H9 (cell line): ENCODE data around the gene PLXNB2. TPM values are rescaled to one million over a fixed set of nuclear protein-coding genes. Genes with fewer than 3 reads are reported as not detected.

ENCODE experiments used
- DNase-seq: peaks from one replicate; pipeline ENCODE4 v3.0.0-alpha.2; 2017
- H2AFZ ChIP-seq: one replicate; pipeline ENCODE4 v1.6.1; 2013; ENCODE audit warnings: mild to moderate bottlenecking, low read length, control low read depth, moderate library complexity
- H2AK5ac ChIP-seq: 2 replicates; pipeline ENCODE4 v1.6.1; 2013; ENCODE audit warnings: low read length, control low read depth, mixed read lengths; ENCODE audit not compliant: insufficient read length
- H2BK120ac ChIP-seq: one replicate; pipeline ENCODE4 v1.6.1; 2013; ENCODE audit warnings: low read depth, mild to moderate bottlenecking, low read length, control low read depth, inconsistent platforms; ENCODE audit not compliant: poor library complexity, severe bottlenecking
- H2BK12ac ChIP-seq: 2 replicates; pipeline ENCODE4 v1.6.1; 2013; ENCODE audit warnings: low read length, control low read depth, mixed read lengths, low read depth; ENCODE audit not compliant: insufficient read length
- H2BK15ac ChIP-seq: 2 replicates; pipeline ENCODE4 v1.6.1; 2013; ENCODE audit warnings: low read depth, low read length, control low read depth
- H2BK20ac ChIP-seq: one replicate; pipeline ENCODE4 v1.6.1; 2013; ENCODE audit warnings: low read depth, mild to moderate bottlenecking, low read length, control low read depth, inconsistent platforms; ENCODE audit not compliant: poor library complexity, severe bottlenecking
- H2BK5ac ChIP-seq: 2 replicates; pipeline ENCODE4 v1.6.1; 2013; ENCODE audit warnings: low read length, control low read depth, mixed read lengths; ENCODE audit not compliant: insufficient read length
- H3K14ac ChIP-seq: 2 replicates; pipeline ENCODE4 v1.6.1; 2013; ENCODE audit warnings: low read length, control low read depth; ENCODE audit not compliant: insufficient read depth
- H3K18ac ChIP-seq: 2 replicates; pipeline ENCODE4 v1.6.1; 2013; ENCODE audit warnings: low read depth, mild to moderate bottlenecking, mixed read lengths, low read length, control low read depth; ENCODE audit not compliant: insufficient read length
- H3K23ac ChIP-seq: 2 replicates; pipeline ENCODE4 v1.6.1; 2013; ENCODE audit warnings: low read length, control low read depth, mixed read lengths, low read depth; ENCODE audit not compliant: insufficient read length
- H3K23me2 ChIP-seq: 2 replicates; pipeline ENCODE4 v1.6.1; 2013; ENCODE audit warnings: low read depth, mild to moderate bottlenecking, mixed read lengths, low read length, control low read depth; ENCODE audit not compliant: insufficient read length, poor library complexity, severe bottlenecking
- H3K27ac ChIP-seq: 2 replicates; pipeline ENCODE4 v1.5.1; 2013; ENCODE audit warnings: low read length, control low read depth, mixed read lengths, low read depth; ENCODE audit not compliant: insufficient read length
- H3K27me3 ChIP-seq: 2 replicates; pipeline ENCODE4 v1.6.1; 2013; ENCODE audit warnings: low read length, control low read depth, inconsistent platforms; ENCODE audit not compliant: insufficient read depth
- H3K4ac ChIP-seq: 2 replicates; pipeline ENCODE4 v1.6.1; 2013; ENCODE audit warnings: low read depth, mild to moderate bottlenecking, control low read depth, inconsistent platforms, low read length, moderate library complexity
- H3K4me1 ChIP-seq: 2 replicates; pipeline ENCODE4 v1.6.1; 2013; ENCODE audit warnings: low read length, control low read depth, inconsistent platforms; ENCODE audit not compliant: insufficient read depth
- H3K4me2 ChIP-seq: 2 replicates; pipeline ENCODE4 v1.6.1; 2013; ENCODE audit warnings: low read length, control low read depth, mixed read lengths; ENCODE audit not compliant: insufficient read length, insufficient read depth
- H3K56ac ChIP-seq: 2 replicates; pipeline ENCODE4 v1.6.1; 2013; ENCODE audit warnings: low read depth, mild to moderate bottlenecking, mixed read lengths, low read length, control low read depth; ENCODE audit not compliant: insufficient read length
- H3K79me1 ChIP-seq: 2 replicates; pipeline ENCODE4 v1.6.1; 2013; ENCODE audit warnings: low read depth, mild to moderate bottlenecking, moderate library complexity, low read length, control low read depth, inconsistent platforms; ENCODE audit not compliant: insufficient read depth, poor library complexity, severe bottlenecking
- H3K79me2 ChIP-seq: 2 replicates; pipeline ENCODE4 v1.6.1; 2013; ENCODE audit warnings: low read length, control low read depth, inconsistent platforms; ENCODE audit not compliant: insufficient read depth
- H3K9ac ChIP-seq: 2 replicates; pipeline ENCODE4 v1.6.1; 2013; ENCODE audit warnings: low read length, control low read depth, mixed read lengths; ENCODE audit not compliant: insufficient read length; ENCODE audit errors: extremely low read depth
- H3K9me3 ChIP-seq: one replicate; pipeline ENCODE4 v1.6.1; 2013; ENCODE audit warnings: low read depth, low read length, inconsistent platforms; ENCODE audit not compliant: control insufficient read depth
- H3T11ph ChIP-seq: one replicate; pipeline ENCODE4 v1.6.1; 2013; ENCODE audit warnings: mild to moderate bottlenecking, low read length, control low read depth, inconsistent platforms
- H4K20me1 ChIP-seq: one replicate; pipeline ENCODE4 v1.6.1; 2013; ENCODE audit not compliant: control insufficient read depth, insufficient read length, insufficient read depth
- H4K5ac ChIP-seq: 2 replicates; pipeline ENCODE4 v1.6.1; 2013; ENCODE audit warnings: low read depth, mild to moderate bottlenecking, mixed read lengths, low read length, control low read depth; ENCODE audit not compliant: insufficient read length
- H4K8ac ChIP-seq: replicated peaks from 2 replicates; pipeline ENCODE4 v1.6.1; 2013; ENCODE audit warnings: low read length, control low read depth, mixed read lengths, low read depth; ENCODE audit not compliant: insufficient read length
- H4K91ac ChIP-seq: 2 replicates; pipeline ENCODE4 v1.6.1; 2013; ENCODE audit warnings: low read depth, mild to moderate bottlenecking, moderate library complexity, mixed read lengths, low read length, control low read depth; ENCODE audit not compliant: insufficient read length
- H3K27ac Mint-ChIP-seq, 3 experiments: 2 replicates in 2 of 3; 3 replicates in 1 of 3; pipeline ENCODE4 v1.8.0; 2020 to 2021; ENCODE audit warnings: mixed read lengths in 3 of 3, mild to moderate bottlenecking in 1 of 3, moderate library complexity in 1 of 3
- H3K27me3 Mint-ChIP-seq: 2 replicates; pipeline ENCODE4 v1.8.0; 2021; ENCODE audit warnings: low read depth, mild to moderate bottlenecking, moderate library complexity, mixed read lengths
- H3K36me3 Mint-ChIP-seq, 3 experiments: 2 replicates in 2 of 3; 3 replicates in 1 of 3; pipeline ENCODE4 v1.8.0; 2020 to 2021; ENCODE audit warnings: low read depth in 3 of 3, mixed read lengths in 3 of 3; ENCODE audit not compliant: insufficient read depth in 1 of 3
- H3K4me1 Mint-ChIP-seq, 2 experiments: 2 replicates each; pipeline ENCODE4 v1.8.0; 2020; ENCODE audit warnings: mixed read lengths in 2 of 2
- H3K4me3 Mint-ChIP-seq, 2 experiments: 2 replicates in 1 of 2; 3 replicates in 1 of 2; pipeline ENCODE4 v1.8.0; 2020 to 2021; ENCODE audit warnings: mild to moderate bottlenecking in 2 of 2, mixed read lengths in 2 of 2, moderate library complexity in 1 of 2
- H3K9me3 Mint-ChIP-seq, 2 experiments: 2 replicates in 1 of 2; 3 replicates in 1 of 2; pipeline ENCODE4 v1.8.0; 2020; ENCODE audit warnings: mild to moderate bottlenecking in 2 of 2, mixed read lengths in 2 of 2, moderate library complexity in 1 of 2
- CTCF ChIP-seq: fragments of 200-600 bp; sonication (generic); conservative IDR thresholded peaks from 3 replicates; pipeline ENCODE4 v1.8.0; 2021; ENCODE audit warnings: antibody characterized with exemption, mild to moderate bottlenecking
- WGBS: extraction: QIAGEN DNeasy Blood & Tissue Kit; methylation state at CpG from one replicate; pipeline ENCODE4 v1.1.7; 2013; ENCODE audit warnings: missing lambda C conversion rate, low lambda C conversion rate, mixed read lengths; ENCODE audit not compliant: insufficient read length; ENCODE audit errors: extremely low coverage; 5-methylcytosine and 5-hydroxymethylcytosine counted together
- total RNA-seq: library from RNA; stranded (reverse); gene quantifications from 2 replicates; pipeline ENCODE4 v1.2.1, GENCODE V29; 2021

Gene PLXNB2
- total RNA-seq, 1 experiment from 2014 or later, result 87.6 TPM

DNA sequence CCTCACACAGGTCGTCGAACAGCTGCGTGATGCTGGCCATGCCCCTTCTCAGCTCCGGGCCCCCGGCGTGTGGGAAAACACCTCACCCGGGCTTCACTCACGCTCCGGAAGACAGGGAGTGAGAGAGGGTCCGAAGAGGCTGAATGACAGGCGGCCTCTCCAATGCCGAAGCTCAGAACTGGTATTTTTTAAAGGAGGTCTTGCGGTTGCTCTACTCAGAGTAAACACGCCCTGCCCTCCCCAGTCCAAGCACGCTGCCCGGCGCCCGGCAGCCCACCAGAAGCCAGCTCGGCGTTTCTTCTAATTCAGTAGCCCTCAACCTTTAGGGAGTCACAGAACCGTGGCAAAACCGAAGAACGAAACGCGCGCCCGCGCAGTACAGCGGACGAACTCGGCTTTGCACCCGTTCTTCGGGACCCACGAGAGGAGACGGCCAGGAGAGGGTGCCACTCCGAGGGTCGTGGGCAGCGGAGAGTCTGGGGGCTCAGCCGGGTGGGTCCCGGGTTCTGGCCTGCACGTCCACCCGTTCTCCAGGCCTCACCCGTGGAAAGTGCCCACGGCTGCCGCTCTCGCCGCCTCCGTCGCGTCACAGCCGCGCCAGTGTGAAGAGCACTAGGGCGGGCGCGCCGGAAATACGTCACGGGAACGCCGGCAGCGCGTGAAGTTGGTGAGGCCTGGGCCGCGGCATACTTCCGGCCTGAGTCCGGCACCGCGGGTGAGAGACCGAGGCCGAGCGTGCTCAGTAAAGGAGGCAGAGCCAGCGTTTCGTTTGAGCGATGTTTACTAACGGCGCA lies 62.8 kb downstream of the PLXNB2 start, which contains the start of gene TUBGCP6:
TUBGCP6 (minus strand) TSS at position 604 of the 794 bp plus-strand sequence; CDS start at position 40, 564 bp downstream.
- Histone ChIP-seq H3T11ph (no peak within 1 kb of the TSS), H2BK20ac (no peak within 1 kb of the TSS), H2AK5ac (no peak within 1 kb of the TSS), H3K9ac (peak within 1 kb of the TSS; percentile 84), H4K8ac (no peak within 1 kb of the TSS), H3K4me1 (no peaks in the 10 kb centered on the region), H3K27ac (no peak within 1 kb of the TSS), H2AFZ (no peak within 1 kb of the TSS), H3K18ac (peak within 1 kb of the TSS; percentile 84), H3K23me2 (peaks cover 20% of the 10 kb centered on the region), H2BK5ac (no peak within 1 kb of the TSS), H3K14ac (peak within 1 kb of the TSS; percentile 96), H3K23ac (no peak within 1 kb of the TSS), H3K79me1 (no peaks in the 10 kb centered on the region), H3K4ac (no peak within 1 kb of the TSS; the same call in 1 of the 2 replicates), H3K9me3 (no peaks in the 10 kb centered on the region), H2BK12ac (no peak within 1 kb of the TSS), H3K56ac (no peak within 1 kb of the TSS), H4K91ac (no peak within 1 kb of the TSS), H3K79me2 (peaks cover 6% of the 10 kb centered on the region; the same call in 1 of the 2 replicates), H3K27me3 (no peaks in the 10 kb centered on the region), H2BK15ac (no peak within 1 kb of the TSS), H4K5ac (no peak within 1 kb of the TSS), H3K4me2 (peak within 1 kb of the TSS; percentile 92), H4K20me1 (no peaks in the 10 kb centered on the region), H2BK120ac (no peak within 1 kb of the TSS)
- Mint-ChIP-seq H3K27ac (peak within 1 kb of the TSS; percentile 98 to 99 (median 99)), H3K4me1 (peaks cover 22 to 35% of the 10 kb centered on the region in 2 experiments), H3K4me3 (peak within 1 kb of the TSS; percentile 96 to 98), H3K36me3 (peaks cover 2 to 25% (median 12%) of the 10 kb centered on the region in 3 experiments; a peak in 6 of 7 replicates), H3K27me3 (no peaks in the 10 kb centered on the region; the same call in 1 of the 2 replicates), H3K9me3 (no peaks in the 10 kb centered on the region)
- TF ChIP-seq CTCF, result peak; percentile 38
- DNase-seq, result peak; percentile 92
- no CpG with 5 or more reads among the region's 76 CpGs for WGBS
